Stimulated activated CD4-positive, alpha-beta T cell treated with anti-CD3 and anti-CD28 coated beads, TNF-alpha, amount 100 ng/mL, for 4 hours (primary cell): ENCODE measurements around the gene CACNA1G.

Experiments used
- DNase-seq, 3 experiments: peaks; one replicate each; pipeline ENCODE4 v3.0.0-alpha.2; 2020; ENCODE audit warnings: low read depth in 3 of 3

CACNA1G gene

GRCh38 chr17:50547736-50548083, 12.8 kb upstream of the CACNA1G start:
- DNase-seq: no peak

- no peak for DNase-seq
These were observed 11.7 kb upstream of the CACNA1G start for GRCh38 chr17:50548831-50549230.

- no peak for DNase-seq
These were observed 11.1 kb upstream of the CACNA1G start for GRCh38 chr17:50549256-50549941.

GRCh38 chr17:50549969-50550368, 10.5 kb upstream of the CACNA1G start:
- DNase-seq: no peak

GRCh38 chr17:50550661-50551432, 9.7 kb upstream of the CACNA1G start:
- DNase-seq: no peak

GRCh38 chr17:50551433-50551815, 9.1 kb upstream of the CACNA1G start:
- no peak for DNase-seq

- no peak for DNase-seq
These were observed 8.6 kb upstream of the CACNA1G start for GRCh38 chr17:50551884-50552283.

- DNase-seq: no peak
These were observed 6.3 kb upstream of the CACNA1G start for GRCh38 chr17:50554201-50554600.

- DNase-seq: no peak
These were observed 3.7 kb upstream of the CACNA1G start for GRCh38 chr17:50556803-50557202.

- DNase-seq: no peak
These were observed 2.9 kb upstream of the CACNA1G start for GRCh38 chr17:50557630-50558029.

GRCh38 chr17:50558091-50558490, 2.4 kb upstream of the CACNA1G start:
- DNase-seq: no peak

- no peak for DNase-seq
These were observed 2.0 kb upstream of the CACNA1G start for GRCh38 chr17:50558581-50558940.

- DNase-seq: no peak
These were observed 1.4 kb upstream of the CACNA1G start for GRCh38 chr17:50558941-50559614.

GRCh38 chr17:50559674-50560184, 786 bp upstream of the CACNA1G start:
- DNase-seq: no peak

- DNase-seq: no peak
These were observed 623 bp downstream of the CACNA1G start for GRCh38 chr17:50560931-50561745.

GRCh38 chr17:50561746-50562141, 1.2 kb downstream of the CACNA1G start:
- DNase-seq: no peak

GRCh38 chr17:50562242-50563091, 2.0 kb downstream of the CACNA1G start:
- no peak for DNase-seq

- DNase-seq: no peak
These were observed 2.6 kb downstream of the CACNA1G start for GRCh38 chr17:50563092-50563511.

- DNase-seq: no peak
These were observed 4.4 kb downstream of the CACNA1G start for GRCh38 chr17:50564916-50565315.

- DNase-seq: no peak
These were observed 5.2 kb downstream of the CACNA1G start for GRCh38 chr17:50565402-50566350.
